ENCODE results near the gene CD109.
"Not testable (repeated sequence)": the region's sequence is repeated elsewhere in the genome, so short reads cannot be mapped to it uniquely, and the experiment has no call there.

DNA sequence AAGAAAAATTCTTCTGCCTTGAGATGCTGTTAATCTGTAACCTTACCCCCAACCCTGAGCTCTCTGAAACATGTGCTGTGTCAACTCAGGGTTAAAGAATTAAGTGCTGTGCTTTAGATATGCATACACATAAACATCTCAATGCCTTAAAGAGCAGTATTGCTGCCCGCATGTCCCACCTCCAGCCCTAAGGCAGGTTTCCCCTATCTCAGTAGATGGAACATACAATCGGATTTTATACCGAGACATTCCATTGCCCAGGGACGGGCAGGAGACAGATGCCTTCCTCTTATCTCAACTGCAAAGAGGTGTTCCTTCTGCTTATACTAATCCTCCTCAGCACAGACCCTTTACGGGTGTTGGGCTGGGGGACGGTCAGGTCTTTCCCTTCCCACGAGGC, 109.2 kb downstream of the CD109 start:
- not testable (repeated sequence) for TF ChIP-seq CTCF (conservative IDR thresholded peaks at IDR 0.05; ENCODE audit: low read depth, low read length); EZH2 (IDR thresholded peaks at IDR 0.05; ENCODE audit: borderline replicate concordance, low read depth, low read length, poor library complexity, severe bottlenecking)

All from A673 (cell line).